GM18499 (cell line): ENCODE measurements around the gene ADAMTS17.

Experiments used
- ATAC-seq: cut with Tn5 transposase; IDR thresholded peaks from one replicate; pipeline ENCODE4 v1.9.1; 2021; ENCODE audit warnings: moderate number of reproducible peaks; ENCODE audit not compliant: insufficient read depth, unreplicated experiment

Gene ADAMTS17

DNA sequence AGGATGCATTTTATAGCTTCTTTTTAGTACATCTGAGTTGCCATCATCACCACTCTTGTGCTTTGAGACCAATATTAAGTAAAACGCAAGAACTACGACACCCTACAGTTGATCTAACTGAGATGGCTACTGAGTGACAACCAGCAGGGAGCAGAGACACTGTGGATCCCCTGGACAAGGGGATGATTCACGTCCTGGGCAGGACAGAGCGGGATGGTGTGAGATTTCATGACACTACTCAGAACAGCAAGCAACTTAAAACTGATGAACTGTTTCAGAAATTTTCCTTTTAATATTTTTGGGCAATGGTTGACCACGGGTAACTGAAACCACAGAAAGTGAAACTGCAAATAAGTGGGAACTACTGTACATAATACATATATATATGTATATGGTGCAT, 299.2 kb downstream of the ADAMTS17 start:
- ATAC-seq: no peak

GRCh38 chr15:100041127-100041828, 300.5 kb downstream of the ADAMTS17 start:
- ATAC-seq: no peak

GRCh38 chr15:100039994-100040393, 301.8 kb downstream of the ADAMTS17 start:
- ATAC-seq: no peak

DNA sequence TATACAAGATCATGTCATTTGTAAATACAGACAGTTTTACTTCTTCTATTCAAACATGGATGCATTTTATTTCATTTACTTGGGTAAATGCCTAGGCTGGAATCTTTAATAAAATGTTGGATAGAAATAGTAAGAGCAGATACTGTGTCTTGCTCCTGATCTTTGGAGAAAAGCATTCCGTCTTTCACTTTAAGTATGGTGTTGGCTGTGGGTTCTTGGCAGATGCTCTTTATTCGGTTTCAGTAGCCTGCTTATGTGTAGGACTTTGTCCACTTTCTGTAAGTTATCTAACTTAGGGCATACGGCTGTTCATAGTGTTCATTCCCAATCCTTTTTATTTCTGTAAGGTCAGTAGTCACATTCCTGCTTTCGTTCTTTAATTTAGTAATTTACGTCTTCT, 303.0 kb downstream of the ADAMTS17 start:
- no peak for ATAC-seq

DNA sequence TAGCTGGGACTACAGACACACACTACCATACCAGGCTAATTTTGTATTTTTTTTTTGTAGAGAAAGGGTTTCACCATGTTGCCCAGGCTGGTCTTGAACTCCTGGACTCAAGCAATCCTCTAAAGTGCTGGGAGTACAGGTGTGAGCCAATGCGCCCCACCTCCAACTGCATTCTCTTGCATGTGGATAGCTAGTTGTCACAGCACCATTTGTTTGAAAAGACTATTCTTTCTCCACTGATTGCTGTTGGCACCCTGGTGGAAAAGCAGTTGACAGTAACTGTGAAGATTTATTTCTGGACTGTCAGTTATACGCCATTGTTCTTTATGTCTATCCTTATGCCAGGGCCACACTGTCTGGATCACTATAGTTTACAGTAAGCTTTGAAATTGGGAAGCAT, 303.9 kb downstream of the ADAMTS17 start:
- ATAC-seq: no peak

DNA sequence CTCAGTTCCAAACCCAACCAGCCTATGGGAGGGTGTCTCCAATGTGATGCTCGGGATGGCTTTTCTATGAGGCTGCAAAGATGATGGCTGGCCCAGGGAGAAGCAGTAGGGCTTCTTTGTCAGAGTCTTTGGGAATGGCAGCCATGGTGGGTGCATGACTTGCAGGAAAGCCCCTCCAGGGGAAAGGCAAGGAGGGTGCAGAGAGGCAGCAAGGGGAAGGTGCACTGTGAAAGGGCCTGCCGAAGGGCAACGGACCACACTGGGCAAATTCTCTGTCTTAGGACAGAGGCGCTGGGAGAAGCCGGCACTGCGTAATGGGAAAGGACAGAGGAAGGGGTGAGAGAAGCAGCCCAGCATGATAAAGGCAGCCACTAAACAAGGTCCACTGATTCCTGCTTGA, 305.8 kb downstream of the ADAMTS17 start:
- ATAC-seq: no peak

DNA sequence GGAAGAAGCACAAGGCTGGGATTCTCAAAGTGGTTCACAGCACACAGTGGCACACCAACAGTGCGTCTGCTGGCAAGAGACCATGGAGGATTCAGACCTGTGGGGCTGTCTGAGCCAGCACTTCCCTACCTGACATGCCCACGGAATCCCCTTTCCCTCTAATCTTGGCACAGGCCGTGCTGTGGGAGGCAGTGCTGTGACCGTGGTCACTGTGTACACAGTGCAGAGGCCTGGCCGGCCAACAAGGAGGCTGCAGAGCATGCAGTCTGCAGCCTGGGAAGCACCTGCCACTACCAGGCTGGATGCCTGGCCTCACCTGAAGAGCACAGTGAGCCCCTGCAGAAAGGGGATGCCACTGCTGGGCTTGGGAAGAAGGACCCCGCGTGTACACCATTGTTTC, 307.6 kb downstream of the ADAMTS17 start:
- ATAC-seq: no peak

DNA sequence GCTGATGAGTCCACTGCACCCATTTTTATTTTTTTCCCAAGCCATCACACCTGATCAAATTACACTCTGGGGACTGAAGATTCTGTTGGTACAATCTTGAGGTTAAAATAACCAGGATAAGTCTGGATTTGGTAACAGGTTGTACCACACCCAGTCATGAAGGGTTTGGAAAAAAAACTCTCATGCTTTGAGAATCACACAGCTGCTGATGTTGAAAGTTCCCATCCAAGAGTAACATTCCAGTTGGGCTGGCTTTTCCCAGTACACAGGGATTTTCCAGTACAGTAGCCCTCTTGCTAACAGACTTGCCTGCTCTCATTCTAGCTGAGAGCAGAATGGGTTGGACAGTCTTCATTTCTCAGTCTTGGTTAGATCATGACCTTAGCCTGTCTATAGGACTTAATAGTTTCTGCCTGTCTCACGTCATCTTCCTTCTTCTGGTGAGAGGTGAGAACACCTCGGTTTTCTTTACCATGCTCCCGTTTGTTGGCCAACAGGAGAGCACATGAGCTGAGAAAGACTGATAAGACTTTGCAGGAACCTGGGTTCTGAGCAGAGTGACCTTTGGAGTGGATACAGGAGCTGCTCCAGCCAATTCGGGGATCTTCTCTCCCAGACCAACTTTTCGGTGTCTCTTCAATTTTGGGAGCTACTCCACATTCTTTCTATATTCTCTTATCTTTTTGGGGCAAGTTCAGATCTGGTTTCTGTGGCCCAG, 308.5 kb downstream of the ADAMTS17 start:
- ATAC-seq: no peak

DNA sequence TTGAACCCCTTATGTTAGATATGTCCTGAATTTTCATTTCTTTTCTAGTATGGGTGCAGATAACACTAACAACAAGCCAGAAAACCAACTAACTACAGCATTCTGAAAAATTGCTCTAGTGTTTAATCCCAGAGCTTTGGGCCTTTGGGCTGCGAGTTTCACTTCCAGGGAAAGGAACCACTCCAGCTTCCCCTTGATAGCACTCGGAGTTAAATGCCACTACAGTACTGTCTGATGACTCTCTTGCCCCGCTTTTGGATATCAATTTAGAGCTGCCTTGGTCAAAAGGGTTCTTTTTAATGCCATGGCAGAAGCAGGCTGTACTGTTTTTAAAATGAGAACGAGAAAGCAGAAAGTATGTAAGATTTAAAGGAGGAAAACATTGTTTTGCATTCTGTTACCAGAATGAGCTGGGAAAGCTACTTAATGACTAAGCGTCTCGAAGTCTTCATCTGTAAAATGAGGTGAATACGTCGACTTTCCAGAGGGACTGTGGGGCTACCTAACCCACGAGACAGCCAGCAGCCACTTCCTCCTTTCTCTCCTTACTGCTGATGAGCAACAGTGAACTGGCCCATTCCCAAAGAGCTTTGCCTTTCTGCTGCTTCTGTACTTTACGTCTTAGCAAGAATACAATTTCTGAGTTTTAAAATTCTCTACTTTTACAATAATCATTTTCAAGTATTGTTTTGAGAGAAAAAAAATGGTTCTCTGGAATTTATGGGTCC, 309.3 kb downstream of the ADAMTS17 start:
- no peak for ATAC-seq

- no peak for ATAC-seq
These were observed 310.0 kb downstream of the ADAMTS17 start for GRCh38 chr15:100031665-100032357.

GRCh38 chr15:100030586-100031229, 311.1 kb downstream of the ADAMTS17 start:
- ATAC-seq: no peak

- no peak for ATAC-seq
These were observed 311.8 kb downstream of the ADAMTS17 start for GRCh38 chr15:100029868-100030479.

GRCh38 chr15:100029045-100029444, 312.7 kb downstream of the ADAMTS17 start:
- ATAC-seq: no peak

- ATAC-seq: no peak
These were observed 315.7 kb downstream of the ADAMTS17 start for GRCh38 chr15:100026041-100026440.

DNA sequence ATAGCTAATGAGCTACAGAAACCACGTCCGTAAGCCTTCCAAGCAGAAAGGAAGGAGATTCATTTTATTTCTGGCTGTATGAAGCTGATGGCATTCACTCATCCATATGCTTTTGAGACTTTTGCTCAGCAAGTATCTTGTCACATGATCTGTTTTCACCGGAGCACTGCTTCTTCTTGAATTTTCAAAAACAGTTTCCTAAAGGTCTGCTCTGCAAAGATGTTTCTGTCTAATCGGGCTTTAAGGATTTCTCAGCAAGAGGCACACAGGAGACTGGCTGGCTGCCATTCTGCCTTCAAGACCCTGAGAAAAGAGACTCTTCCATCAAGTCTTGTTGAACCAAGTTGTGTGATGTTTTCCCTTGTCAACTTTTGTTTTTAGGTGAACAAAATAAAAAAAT, 319.0 kb downstream of the ADAMTS17 start:
- ATAC-seq: no peak

- no peak for ATAC-seq
These were observed 319.4 kb downstream of the ADAMTS17 start for GRCh38 chr15:100022391-100022790.

- ATAC-seq: no peak
These were observed 320.1 kb downstream of the ADAMTS17 start for GRCh38 chr15:100021653-100022052.

- ATAC-seq: no peak
These were observed 321.2 kb downstream of the ADAMTS17 start for GRCh38 chr15:100020614-100021013.

- ATAC-seq: no peak
These were observed 321.6 kb downstream of the ADAMTS17 start for GRCh38 chr15:100020189-100020588.

GRCh38 chr15:100019601-100020000, 322.2 kb downstream of the ADAMTS17 start:
- ATAC-seq: no peak
